Testis (tissue), 2 donors: Measurements from ENCODE around the gene KIF26A.

ENCODE experiments used
- CTCF ChIP-seq, 3 experiments: fragments of 450-650 bp in 2 of 3; fragments of 200-600 bp in 1 of 3; sonication (generic) in 1 of 3; IDR thresholded peaks; one replicate each; pipeline ENCODE4 v1.5.1; 2016 to 2019; ENCODE audit warnings: antibody characterized with exemption in 3 of 3, mild to moderate bottlenecking in 2 of 3, moderate library complexity in 1 of 3
- POLR2A ChIP-seq: fragments of 450-650 bp; IDR thresholded peaks from one replicate; pipeline ENCODE4 v1.6.1; 2017; ENCODE audit warnings: antibody characterized with exemption, mild to moderate bottlenecking, moderate library complexity

DNA sequence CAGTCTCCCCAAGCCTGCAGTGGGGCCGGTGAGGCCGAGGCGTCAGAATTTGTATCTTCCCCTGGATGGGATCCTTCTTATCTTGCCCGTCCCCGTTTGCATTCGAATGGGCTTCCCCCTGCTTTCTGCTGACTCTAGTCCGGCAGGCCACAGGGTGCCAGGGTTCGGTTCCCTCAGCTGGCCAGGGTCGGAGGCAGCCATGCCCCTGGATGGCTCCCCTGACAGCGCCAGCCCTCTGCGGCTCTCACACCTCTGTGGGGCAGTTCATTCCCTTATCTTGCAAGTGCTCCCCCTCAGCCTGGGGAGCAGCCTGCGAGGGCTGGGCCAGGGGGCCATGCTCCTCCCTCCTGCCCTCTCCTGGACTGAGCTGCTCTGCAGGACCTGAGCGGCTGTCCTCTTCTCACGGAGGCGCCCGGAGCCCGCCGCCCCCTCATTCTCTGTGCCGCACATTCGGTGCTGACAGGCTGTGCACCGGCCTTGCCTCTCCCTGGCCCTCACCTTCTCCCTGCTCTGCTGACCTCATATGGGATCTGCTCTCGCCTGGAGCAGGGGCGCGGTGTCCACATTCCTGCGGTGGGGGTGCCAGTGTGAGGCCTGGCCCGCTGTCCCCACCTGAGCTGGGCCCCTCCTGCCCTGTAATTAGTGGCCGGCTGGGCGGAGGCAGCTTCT is 32.8 kb downstream of the KIF26A start:
- no peak for TF ChIP-seq CTCF (IDR thresholded peaks at IDR 0.05)
- TF ChIP-seq POLR2A, result no peak
